Pancreas (tissue), 10 donors: ENCODE results near the gene PQBP1. TPM values are rescaled to one million over a fixed set of nuclear protein-coding genes. Genes with fewer than 3 reads are reported as not detected.

ENCODE experiments used
- ATAC-seq, 4 donors: fragments of 200-7000 bp; cut with Tn5 transposase; one replicate each; pipeline versions ENCODE4 v1.8.0 to v1.9.1; 2020; ENCODE audit warnings: mild to moderate bottlenecking in 4 of 4, moderate library complexity in 4 of 4
- DNase-seq, 6 donors: peaks; one replicate each; pipeline ENCODE4 v3.0.0-alpha.2; 2020
- FAIRE-seq: peaks from 2 replicates; lab custom pipeline; 2012; peaks lifted over from hg19 to GRCh38; lab: Jason Lieb, UNC
- H3K27ac ChIP-seq, 4 donors: fragments of 200-600 bp; sonication (generic); 1 replicate in 3 of 4; 2 replicates in 1 of 4; pipeline versions ENCODE4 v1.5.0 to v1.8.0; 2020
- H3K27me3 ChIP-seq, 4 donors: fragments of 200-600 bp; one replicate each; pipeline ENCODE4 v1.8.0; 2021
- H3K36me3 ChIP-seq, 3 donors: fragments of 200-600 bp; sonication (generic) in 1 of 3; one replicate each; pipeline versions ENCODE4 v1.5.0 to v1.8.0; 2020 to 2021
- H3K4me1 ChIP-seq, 3 donors: fragments of 200-600 bp; one replicate each; pipeline ENCODE4 v1.8.0; 2021
- H3K4me3 ChIP-seq, 4 donors: fragments of 200-600 bp; sonication (generic) in 2 of 4; one replicate each; pipeline versions ENCODE4 v1.5.0 to v1.8.0; 2020 to 2021
- H3K9me3 ChIP-seq, 4 donors: fragments of 200-600 bp; one replicate each; pipeline ENCODE4 v1.8.0; 2021
- CTCF ChIP-seq, 4 donors: fragments of 200-600 bp; sonication (generic) in 3 of 4; IDR thresholded peaks; one replicate each; pipeline versions ENCODE4 v1.5.0 to v1.8.0; 2021; ENCODE audit warnings: antibody characterized with exemption in 4 of 4
- WGBS, 2 donors: extraction: QIAGEN DNeasy Blood & Tissue Kit; methylation state at CpG; one replicate each; pipeline ENCODE4 v1.1.7; 2013; 5-methylcytosine and 5-hydroxymethylcytosine counted together
- intact Hi-C, 3 donors: fragments of 100-400 bp; cut with DNase I; formaldehyde crosslinking; loops; one replicate each; pipeline versions ENCODE4 v1.11.1 to v1.14.2; 2022
- polyA plus RNA-seq, 2 donors: library from polyadenylated mRNA; stranded (reverse); fragments of 200-250 nt; gene quantifications; one replicate each; pipeline ENCODE4 v1.2.3, GENCODE V29; 2013
- total RNA-seq, 6 donors: library from RNA; stranded (reverse); fragmentation: NEBNext Ultra II Directional in 4 of 6; extraction: Animal tissue kit (Norgen Biotek cat#: 25700) in 4 of 6; gene quantifications; one replicate each; pipeline versions ENCODE4 v1.2.1 to v1.2.4, GENCODE V29; 2021 to 2023
- donor health status: healthy with polysubstance abuse.
- donor health status: DM: no; HTN: no; CAD: no; lungs with moderate emphysema.
- donor health status: DM: no; HTN: no; CAD: no.
- donor health status: control.
- donor health status: control.
- donor health status: Bipolar disorder and iron deficiency.
- donor health status: DM: yes; HTN: yes; CAD: no.
- donor health status: DM: no; HTN: no; CAD: no.
- donor health status: DM: no; HTN: no; CAD: no.
- donor health status: DM: yes; HTN: yes; CAD: no.

Gene PQBP1
- total and polyA plus RNA-seq, 8 donors: 36.4 to 112 (median 50.8) TPM

DNA sequence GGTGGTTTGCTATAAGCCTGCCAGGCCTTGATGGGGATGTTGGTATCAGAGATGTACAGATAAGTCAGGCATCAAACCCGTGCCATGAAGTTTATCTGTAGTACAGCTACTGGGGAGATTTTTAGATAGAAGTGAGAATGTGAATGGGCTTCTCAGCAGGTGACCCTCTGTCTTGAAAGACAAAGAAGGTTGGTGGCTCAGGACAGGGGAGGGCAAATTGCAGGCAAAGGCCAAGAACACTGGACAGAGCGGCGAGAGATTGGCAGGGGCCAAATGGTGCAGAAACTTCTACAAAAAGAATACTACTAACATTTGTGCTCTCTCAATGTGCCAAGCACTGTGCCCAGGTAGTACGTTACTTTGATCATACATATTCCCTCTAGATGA, 23.0 kb downstream of the PQBP1 start:
- ATAC-seq: no peak
- no peak for FAIRE-seq
- DNase-seq: no peak
- Histone ChIP-seq H3K27me3 (peaks cover 0 to 4% (median 0%) of the 10 kb centered on the region in 4 donors), H3K9me3 (no peaks in the 10 kb centered on the region), H3K36me3 (no peaks in the 10 kb centered on the region), H3K4me1 (no peaks in the 10 kb centered on the region), H3K27ac (no peak overlapping the region), H3K4me3 (no peak overlapping the region)
- 68 to 83% methylated on average over 4 of the region's 4 CpGs for WGBS, 2 donors
- intact Hi-C loops: no loop called here
- TF ChIP-seq CTCF (IDR thresholded peaks at IDR 0.05): no peak

- intact Hi-C loops: no loop called here
- Histone ChIP-seq H3K27ac (no peak overlapping the region), H3K4me1 (no peaks in the 10 kb centered on the region), H3K4me3 (no peak overlapping the region), H3K9me3 (no peaks in the 10 kb centered on the region), H3K27me3 (peaks cover 0 to under 1% (median 0%) of the 10 kb centered on the region in 4 donors), H3K36me3 (no peaks in the 10 kb centered on the region)
- DNase-seq (no peak), FAIRE-seq (no peak), ATAC-seq (no peak)
- no peak for TF ChIP-seq CTCF (IDR thresholded peaks at IDR 0.05)
- WGBS, 2 donors: 86 to 93% methylated on average over 13 of the region's 13 CpGs
These were observed 26.0 kb downstream of the PQBP1 start for GRCh38 chrX:48923771-48924170.

GRCh38 chrX:48924270-48924669, 26.5 kb downstream of the PQBP1 start:
- Histone ChIP-seq H3K36me3 (no peaks in the 10 kb centered on the region), H3K4me3 (no peak overlapping the region), H3K4me1 (no peaks in the 10 kb centered on the region), H3K9me3 (no peaks in the 10 kb centered on the region), H3K27ac (no peak overlapping the region), H3K27me3 (no peaks in the 10 kb centered on the region)
- TF ChIP-seq CTCF (IDR thresholded peaks at IDR 0.05): no peak
- no peak for ATAC-seq
- no peak for FAIRE-seq
- intact Hi-C loops: no loop called here
- DNase-seq: no peak
- WGBS, 2 donors: 88 to 96% methylated on average over 5 of the region's 5 CpGs

DNA sequence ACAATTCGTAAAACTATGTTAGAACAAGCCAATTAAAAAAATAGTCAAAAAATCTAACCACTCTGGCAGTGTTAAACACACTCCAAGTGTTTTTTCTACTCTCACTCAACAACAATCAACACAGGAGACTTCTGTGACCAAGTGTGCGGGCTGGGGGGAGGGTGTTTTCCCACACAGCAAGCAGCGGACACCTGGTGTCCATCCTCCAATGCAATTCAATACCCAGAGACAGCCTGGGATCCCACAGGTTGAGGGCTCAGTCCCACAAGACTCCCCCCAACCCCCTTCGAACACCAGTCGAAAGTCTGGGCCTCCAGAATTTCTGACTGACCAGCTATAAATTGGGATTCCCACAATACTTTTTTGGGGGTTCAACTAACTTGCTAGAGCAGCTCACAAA, 29.4 kb downstream of the PQBP1 start:
- no peak for TF ChIP-seq CTCF (IDR thresholded peaks at IDR 0.05)
- Histone ChIP-seq H3K27ac (no peak overlapping the region), H3K36me3 (no peaks in the 10 kb centered on the region), H3K27me3 (no peaks in the 10 kb centered on the region), H3K4me3 (no peak overlapping the region), H3K4me1 (no peaks in the 10 kb centered on the region), H3K9me3 (no peaks in the 10 kb centered on the region)
- 75 to 91% methylated on average over 5 of the region's 5 CpGs for WGBS, 2 donors
- FAIRE-seq (no peak), ATAC-seq (no peak), DNase-seq (no peak)
- intact Hi-C loops: no loop called here

DNA sequence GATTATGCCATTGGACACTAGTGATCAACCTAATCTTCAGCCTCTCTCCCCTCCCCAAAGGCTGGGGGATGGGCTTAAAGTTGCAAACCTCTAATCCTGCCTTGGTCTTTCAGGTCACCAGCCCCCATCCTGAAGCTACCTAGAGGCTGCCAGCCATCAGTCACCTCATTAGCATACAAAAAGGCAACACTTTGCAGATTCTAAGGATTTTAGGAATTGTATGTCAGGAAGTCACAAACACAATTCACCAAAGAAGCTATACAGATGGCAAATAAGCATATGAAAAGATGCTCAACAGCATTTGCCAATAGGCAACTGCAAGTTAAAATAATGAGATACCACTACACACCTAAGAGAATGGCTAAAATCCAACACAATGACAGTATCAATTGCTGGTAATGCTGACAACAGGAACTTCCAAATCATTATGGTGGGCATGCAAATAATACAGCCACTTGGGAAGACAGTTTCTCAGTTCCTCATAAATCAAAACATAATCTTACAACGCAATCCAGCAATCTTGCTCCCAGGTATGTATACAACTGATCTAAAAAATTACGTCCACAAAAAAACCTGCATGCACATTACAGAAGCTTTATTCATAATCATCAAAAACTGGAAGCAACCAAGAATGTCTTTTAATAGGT, 30.1 kb downstream of the PQBP1 start:
- 52 to 68% methylated on average over 2 of the region's 2 CpGs for WGBS, 2 donors
- FAIRE-seq (no peak), ATAC-seq (no peak), DNase-seq (no peak)
- Histone ChIP-seq H3K4me1 (no peaks in the 10 kb centered on the region), H3K9me3 (no peaks in the 10 kb centered on the region), H3K27ac (no peak overlapping the region), H3K27me3 (no peaks in the 10 kb centered on the region), H3K36me3 (no peaks in the 10 kb centered on the region), H3K4me3 (no peak overlapping the region)
- no peak for TF ChIP-seq CTCF (IDR thresholded peaks at IDR 0.05)
- intact Hi-C loops: no loop called here
